ENCODE measurements around the gene OR51D1.

Gene OR51D1

DNA sequence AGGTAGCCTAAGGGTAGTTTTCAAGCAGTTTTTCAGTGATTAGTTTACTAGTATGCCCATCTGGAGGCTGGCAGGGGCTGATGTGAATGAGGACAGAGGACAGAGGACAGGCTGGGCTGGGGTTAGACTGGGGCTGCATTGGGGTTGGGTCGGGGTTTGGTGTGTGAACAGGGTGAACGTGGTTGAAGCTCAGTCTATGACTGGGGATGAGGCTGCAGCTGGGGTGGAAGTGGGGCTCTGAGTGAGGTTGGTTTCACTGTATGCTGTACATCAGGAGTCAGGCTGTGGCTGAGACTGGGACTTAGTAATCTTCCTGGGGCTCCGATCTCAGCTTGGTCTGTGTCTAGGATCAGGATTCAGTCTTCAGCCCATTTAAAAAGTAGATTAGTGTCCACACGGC, 7.0 kb downstream of the OR51D1 start:
- TF ChIP-seq, protein P1, sequence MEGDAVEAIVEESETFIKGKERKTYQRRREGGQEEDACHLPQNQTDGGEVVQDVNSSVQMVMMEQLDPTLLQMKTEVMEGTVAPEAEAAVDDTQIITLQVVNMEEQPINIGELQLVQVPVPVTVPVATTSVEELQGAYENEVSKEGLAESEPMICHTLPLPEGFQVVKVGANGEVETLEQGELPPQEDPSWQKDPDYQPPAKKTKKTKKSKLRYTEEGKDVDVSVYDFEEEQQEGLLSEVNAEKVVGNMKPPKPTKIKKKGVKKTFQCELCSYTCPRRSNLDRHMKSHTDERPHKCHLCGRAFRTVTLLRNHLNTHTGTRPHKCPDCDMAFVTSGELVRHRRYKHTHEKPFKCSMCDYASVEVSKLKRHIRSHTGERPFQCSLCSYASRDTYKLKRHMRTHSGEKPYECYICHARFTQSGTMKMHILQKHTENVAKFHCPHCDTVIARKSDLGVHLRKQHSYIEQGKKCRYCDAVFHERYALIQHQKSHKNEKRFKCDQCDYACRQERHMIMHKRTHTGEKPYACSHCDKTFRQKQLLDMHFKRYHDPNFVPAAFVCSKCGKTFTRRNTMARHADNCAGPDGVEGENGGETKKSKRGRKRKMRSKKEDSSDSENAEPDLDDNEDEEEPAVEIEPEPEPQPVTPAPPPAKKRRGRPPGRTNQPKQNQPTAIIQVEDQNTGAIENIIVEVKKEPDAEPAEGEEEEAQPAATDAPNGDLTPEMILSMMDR (IDR thresholded peaks at IDR 0.05; ENCODE audit: low read depth, low read length) = no peak

DNA sequence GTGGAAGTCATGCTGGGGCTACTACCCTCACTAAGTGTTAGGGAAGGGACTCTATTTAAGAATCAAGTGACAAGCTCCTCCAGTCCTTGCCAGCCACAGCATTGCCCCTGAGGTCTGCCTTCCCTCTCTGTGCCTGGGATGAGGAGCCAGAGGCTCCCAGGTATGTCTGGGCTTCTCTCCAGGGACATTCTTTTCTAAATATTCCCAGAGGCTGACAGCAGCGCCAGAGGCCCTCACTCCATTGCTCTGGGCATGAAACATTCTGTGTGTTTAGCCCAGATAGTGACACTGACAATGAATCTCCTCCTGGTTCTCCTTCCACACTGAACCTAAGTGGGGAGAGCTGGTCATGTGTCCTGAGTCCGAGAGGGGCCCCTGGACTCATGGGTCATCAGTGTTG, 8.7 kb downstream of the OR51D1 start:
- TF ChIP-seq, protein P1 (IDR thresholded peaks at IDR 0.05; ENCODE audit: low read depth, low read length) = no peak
- H3K4me3 ChIP-seq (ENCODE audit: low read depth, low read length) = no peak overlapping the region

More for the DNA sequence above, 7.0 kb downstream of the OR51D1 start:
- H3K4me3 ChIP-seq (ENCODE audit: low read depth, low read length) = no peak overlapping the region

DNA sequence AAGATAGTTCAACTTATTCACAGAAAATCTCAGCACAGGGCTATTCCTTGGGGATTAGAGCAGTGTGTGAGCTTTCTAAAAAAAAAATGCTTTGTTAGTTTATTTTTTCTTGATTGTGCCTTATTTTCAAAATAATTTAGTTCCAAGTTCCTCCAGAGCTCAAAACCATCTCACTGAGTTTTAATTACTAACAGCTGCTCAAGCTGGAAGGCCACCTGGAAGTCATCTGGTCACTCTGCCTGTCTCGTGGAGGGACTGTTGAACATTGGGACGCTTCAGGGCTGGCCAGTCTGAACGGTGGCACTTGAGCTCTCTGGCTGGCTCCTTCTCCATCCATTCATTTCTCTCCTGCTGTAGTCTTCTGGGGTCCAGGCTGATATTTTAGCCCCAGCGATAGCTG, 10.5 kb downstream of the OR51D1 start:
- no peak overlapping the region for H3K4me3 ChIP-seq (ENCODE audit: low read depth, low read length)
- TF ChIP-seq, protein P1 (IDR thresholded peaks at IDR 0.05; ENCODE audit: low read depth, low read length) = no peak

DNA sequence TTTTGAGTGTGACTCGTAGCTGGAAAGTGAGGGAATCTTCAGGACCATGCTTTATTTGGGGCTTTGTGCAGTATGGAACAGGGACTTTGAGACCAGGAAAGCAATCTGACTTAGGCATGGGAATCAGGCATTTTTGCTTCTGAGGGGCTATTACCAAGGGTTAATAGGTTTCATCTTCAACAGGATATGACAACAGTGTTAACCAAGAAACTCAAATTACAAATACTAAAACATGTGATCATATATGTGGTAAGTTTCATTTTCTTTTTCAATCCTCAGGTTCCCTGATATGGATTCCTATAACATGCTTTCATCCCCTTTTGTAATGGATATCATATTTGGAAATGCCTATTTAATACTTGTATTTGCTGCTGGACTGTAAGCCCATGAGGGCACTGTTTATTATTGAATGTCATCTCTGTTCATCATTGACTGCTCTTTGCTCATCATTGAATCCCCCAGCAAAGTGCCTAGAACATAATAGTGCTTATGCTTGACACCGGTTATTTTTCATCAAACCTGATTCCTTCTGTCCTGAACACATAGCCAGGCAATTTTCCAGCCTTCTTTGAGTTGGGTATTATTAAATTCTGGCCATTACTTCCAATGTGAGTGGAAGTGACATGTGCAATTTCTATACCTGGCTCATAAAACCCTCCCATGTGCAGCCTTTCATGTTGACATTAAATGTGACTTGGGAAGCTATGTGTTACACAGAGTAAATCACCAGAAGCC, 17.5 kb downstream of the OR51D1 start:
- no peak overlapping the region for H3K4me3 ChIP-seq (ENCODE audit: low read depth, low read length)
- TF ChIP-seq, protein P1 (IDR thresholded peaks at IDR 0.05; ENCODE audit: low read depth, low read length) = no peak

DNA sequence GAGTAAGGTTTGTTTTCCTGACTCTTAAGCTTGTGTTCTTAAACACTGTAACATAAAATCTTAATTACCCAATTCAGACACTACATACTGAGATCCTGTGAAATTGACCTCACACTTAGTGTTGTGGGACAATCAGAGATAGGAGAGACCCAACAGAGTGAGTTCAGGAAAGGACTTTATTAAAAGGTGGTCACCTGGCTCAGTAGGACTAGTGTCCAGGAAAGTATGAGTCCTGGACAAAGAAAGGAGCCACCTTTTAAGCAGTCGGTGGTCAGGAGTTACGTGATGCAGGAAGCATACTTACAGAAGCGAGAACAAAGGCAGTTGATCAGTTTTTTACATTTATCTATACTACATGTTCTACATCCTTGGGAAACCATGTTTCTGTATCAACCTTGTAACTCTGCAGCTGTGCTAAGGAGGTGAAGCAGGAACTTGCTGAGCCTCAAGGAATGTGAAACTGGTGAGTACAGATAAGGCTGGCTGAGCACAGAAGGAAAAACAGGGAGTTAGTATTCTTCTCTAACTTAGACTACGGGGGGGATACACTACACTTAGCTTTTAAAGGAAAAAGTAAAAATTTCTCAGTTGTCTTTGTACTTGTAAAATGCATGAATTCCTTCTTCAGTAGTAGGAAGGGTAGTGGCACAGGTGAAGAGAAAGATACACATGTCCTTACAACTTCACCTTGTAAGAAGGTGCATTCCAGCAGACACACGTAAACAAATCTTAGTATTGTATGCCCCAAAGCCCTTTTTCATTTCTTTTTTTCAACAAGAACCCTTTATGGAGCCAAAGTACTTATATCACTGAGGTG, 21.6 kb downstream of the OR51D1 start:
- TF ChIP-seq, protein P1 (IDR thresholded peaks at IDR 0.05; ENCODE audit: low read depth, low read length) = no peak
- H3K4me3 ChIP-seq (ENCODE audit: low read depth, low read length) = no peak overlapping the region

DNA sequence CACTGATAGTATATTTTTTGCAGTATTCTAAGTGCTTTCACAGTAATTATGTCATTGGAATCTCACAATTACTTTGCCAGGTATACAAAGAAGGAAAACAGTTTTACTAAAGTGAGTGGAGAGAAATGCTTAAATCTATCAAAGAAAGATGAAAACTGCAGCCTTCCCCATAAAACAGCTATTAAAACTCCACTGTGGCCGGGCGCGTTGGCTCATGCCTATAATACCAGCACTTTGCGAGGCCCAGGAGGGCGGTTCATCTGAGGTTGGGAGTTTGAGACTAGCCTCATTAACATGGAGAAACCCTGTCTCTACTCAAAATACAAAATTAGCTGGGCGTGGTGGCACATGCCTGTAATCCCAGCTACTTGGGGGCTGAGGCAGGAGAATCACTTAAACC, 25.6 kb downstream of the OR51D1 start:
- no peak overlapping the region for H3K4me3 ChIP-seq (ENCODE audit: low read depth, low read length)

More for the DNA sequence above, 25.6 kb downstream of the OR51D1 start:
- TF ChIP-seq, protein P1 (IDR thresholded peaks at IDR 0.05; ENCODE audit: low read depth, low read length) = no peak

All from WI38 (cell line).